Measurements from ENCODE around the gene KCNMA1.

Gene KCNMA1

DNA sequence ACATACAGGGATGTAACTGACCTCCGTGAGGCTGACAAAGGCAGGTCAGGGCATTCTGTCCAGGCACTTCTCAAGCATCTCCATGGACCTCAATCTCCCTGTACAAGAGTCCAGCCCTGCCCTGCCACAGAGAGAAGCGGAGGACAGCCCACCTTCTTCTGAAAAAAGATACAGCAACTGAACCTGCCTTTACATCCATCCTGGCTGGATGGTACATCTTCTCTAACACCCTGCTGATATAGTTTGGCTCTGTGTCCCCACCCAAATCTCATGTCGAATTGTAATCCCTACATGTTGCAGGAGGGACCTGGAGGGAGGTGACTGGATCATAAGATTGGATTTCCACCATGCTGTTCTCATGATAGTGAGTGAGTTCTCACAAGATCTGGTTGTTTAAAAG lies 40.5 kb upstream of the KCNMA1 start:
- Histone ChIP-seq H4K20me1 (ENCODE audit: low read depth, low read length) (no peaks in the 10 kb centered on the region), H3K27ac (ENCODE audit: low read depth, low read length) (no peak overlapping the region), H3K36me3 (ENCODE audit: low read length) (no peaks in the 10 kb centered on the region), H3K79me2 (ENCODE audit: insufficient read depth, low read length) (no peaks in the 10 kb centered on the region), H3K9me3 (ENCODE audit: insufficient read depth, low read length) (no peaks in the 10 kb centered on the region), H3F3A (ENCODE audit: insufficient read depth) (no peaks in the 10 kb centered on the region), H3K4me2 (ENCODE audit: low read depth, low read length, poor library complexity, severe bottlenecking) (no peak overlapping the region), H3K27me3 (ENCODE audit: low read length) (no peaks in the 10 kb centered on the region), H3K4me3 (ENCODE audit: insufficient read depth, low read length, poor library complexity, severe bottlenecking) (no peak overlapping the region), H3K9ac (ENCODE audit: low read length) (no peak overlapping the region), H3K9me2 (replicated peaks; ENCODE audit: insufficient read depth, low read length) (no peaks in the 10 kb centered on the region), H2AFZ (ENCODE audit: low read depth, low read length, severe bottlenecking) (no peak overlapping the region)
- TF ChIP-seq, protein P1, sequence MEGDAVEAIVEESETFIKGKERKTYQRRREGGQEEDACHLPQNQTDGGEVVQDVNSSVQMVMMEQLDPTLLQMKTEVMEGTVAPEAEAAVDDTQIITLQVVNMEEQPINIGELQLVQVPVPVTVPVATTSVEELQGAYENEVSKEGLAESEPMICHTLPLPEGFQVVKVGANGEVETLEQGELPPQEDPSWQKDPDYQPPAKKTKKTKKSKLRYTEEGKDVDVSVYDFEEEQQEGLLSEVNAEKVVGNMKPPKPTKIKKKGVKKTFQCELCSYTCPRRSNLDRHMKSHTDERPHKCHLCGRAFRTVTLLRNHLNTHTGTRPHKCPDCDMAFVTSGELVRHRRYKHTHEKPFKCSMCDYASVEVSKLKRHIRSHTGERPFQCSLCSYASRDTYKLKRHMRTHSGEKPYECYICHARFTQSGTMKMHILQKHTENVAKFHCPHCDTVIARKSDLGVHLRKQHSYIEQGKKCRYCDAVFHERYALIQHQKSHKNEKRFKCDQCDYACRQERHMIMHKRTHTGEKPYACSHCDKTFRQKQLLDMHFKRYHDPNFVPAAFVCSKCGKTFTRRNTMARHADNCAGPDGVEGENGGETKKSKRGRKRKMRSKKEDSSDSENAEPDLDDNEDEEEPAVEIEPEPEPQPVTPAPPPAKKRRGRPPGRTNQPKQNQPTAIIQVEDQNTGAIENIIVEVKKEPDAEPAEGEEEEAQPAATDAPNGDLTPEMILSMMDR (IDR thresholded peaks at IDR 0.05; ENCODE audit: insufficient read depth, low read length, poor library complexity, severe bottlenecking): no peak
- TF ChIP-seq EZH2phosphoT487 (conservative IDR thresholded peaks at IDR 0.05; ENCODE audit: low read length): no peak

DNA sequence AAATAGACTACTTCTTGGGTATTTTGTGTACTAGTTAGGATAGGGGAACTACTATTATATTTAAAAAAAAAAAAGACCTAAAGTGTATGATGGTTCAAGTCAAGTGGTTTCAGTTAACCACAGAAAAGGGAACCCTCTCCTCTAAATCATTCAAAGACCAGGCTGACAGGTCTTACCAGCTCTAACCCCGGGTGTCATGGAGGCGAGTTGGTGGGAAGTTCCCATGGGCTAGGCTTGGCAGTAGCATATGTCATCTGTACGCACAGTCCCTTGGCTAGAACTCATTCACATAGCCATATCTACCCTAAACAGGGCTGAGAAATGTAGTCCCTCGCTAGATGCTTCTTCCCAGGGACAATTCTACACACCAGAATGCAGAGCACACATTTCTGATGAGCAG lies 37.7 kb upstream of the KCNMA1 start:
- no peak overlapping the region for H2AFZ ChIP-seq (ENCODE audit: low read depth, low read length, severe bottlenecking)
- no peaks in the 10 kb centered on the region for H3F3A ChIP-seq (ENCODE audit: insufficient read depth)
- no peak overlapping the region for H3K4me2 ChIP-seq (ENCODE audit: low read depth, low read length, poor library complexity, severe bottlenecking)
- no peaks in the 10 kb centered on the region for H3K9me2 ChIP-seq (replicated peaks; ENCODE audit: insufficient read depth, low read length)
- H3K79me2 ChIP-seq (ENCODE audit: insufficient read depth, low read length): no peaks in the 10 kb centered on the region
- no peak for TF ChIP-seq EZH2phosphoT487 (conservative IDR thresholded peaks at IDR 0.05; ENCODE audit: low read length)
- TF ChIP-seq, protein P1 (IDR thresholded peaks at IDR 0.05; ENCODE audit: insufficient read depth, low read length, poor library complexity, severe bottlenecking): no peak
- no peaks in the 10 kb centered on the region for H3K9me3 ChIP-seq (ENCODE audit: insufficient read depth, low read length)
- H3K27me3 ChIP-seq (ENCODE audit: low read length): no peaks in the 10 kb centered on the region
- no peak overlapping the region for H3K27ac ChIP-seq (ENCODE audit: low read depth, low read length)
- no peak overlapping the region for H3K9ac ChIP-seq (ENCODE audit: low read length)
- no peak overlapping the region for H3K4me3 ChIP-seq (ENCODE audit: insufficient read depth, low read length, poor library complexity, severe bottlenecking)
- no peaks in the 10 kb centered on the region for H3K36me3 ChIP-seq (ENCODE audit: low read length)
- H4K20me1 ChIP-seq (ENCODE audit: low read depth, low read length): no peaks in the 10 kb centered on the region

DNA sequence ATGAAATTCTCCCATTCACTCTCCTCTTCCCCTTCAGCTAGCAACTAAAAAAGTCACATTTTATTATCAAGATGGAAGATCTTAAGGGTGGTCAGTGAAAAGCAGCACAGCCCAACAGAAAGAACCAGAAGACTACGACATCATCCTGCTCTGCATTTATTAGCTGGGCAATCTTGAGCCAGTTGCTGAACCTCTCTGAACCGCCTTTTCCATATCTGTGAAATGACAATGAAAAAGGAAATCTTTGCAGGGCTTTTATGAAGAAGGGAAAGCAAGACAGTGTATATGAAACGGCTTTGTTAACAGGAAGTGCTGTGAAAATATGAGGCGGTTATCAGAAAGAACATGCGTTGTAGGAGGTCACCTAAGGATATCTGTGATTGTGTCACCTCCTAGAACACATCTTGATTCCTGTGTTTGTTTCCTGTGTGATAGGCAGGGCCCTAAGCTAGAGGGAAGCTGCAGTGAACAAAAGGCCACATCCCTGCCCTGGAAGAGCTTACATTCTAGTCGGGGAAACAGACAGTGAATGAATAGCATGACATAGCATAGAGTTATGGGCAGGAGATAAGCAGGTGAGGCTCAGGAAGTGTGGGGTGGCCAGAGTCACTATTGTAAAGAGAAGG lies 36.0 kb upstream of the KCNMA1 start:
- Histone ChIP-seq H3K9me3 (ENCODE audit: insufficient read depth, low read length) (no peaks in the 10 kb centered on the region), H3K79me2 (ENCODE audit: insufficient read depth, low read length) (no peaks in the 10 kb centered on the region), H3K9me2 (replicated peaks; ENCODE audit: insufficient read depth, low read length) (no peaks in the 10 kb centered on the region), H3K27me3 (ENCODE audit: low read length) (no peaks in the 10 kb centered on the region), H3K27ac (ENCODE audit: low read depth, low read length) (no peak overlapping the region), H3K4me2 (ENCODE audit: low read depth, low read length, poor library complexity, severe bottlenecking) (no peak overlapping the region), H2AFZ (ENCODE audit: low read depth, low read length, severe bottlenecking) (no peak overlapping the region), H3F3A (ENCODE audit: insufficient read depth) (no peaks in the 10 kb centered on the region), H4K20me1 (ENCODE audit: low read depth, low read length) (no peaks in the 10 kb centered on the region), H3K9ac (ENCODE audit: low read length) (no peak overlapping the region), H3K4me3 (ENCODE audit: insufficient read depth, low read length, poor library complexity, severe bottlenecking) (no peak overlapping the region), H3K36me3 (ENCODE audit: low read length) (no peaks in the 10 kb centered on the region)
- no peak for TF ChIP-seq EZH2phosphoT487 (conservative IDR thresholded peaks at IDR 0.05; ENCODE audit: low read length)
- TF ChIP-seq, protein P1 (IDR thresholded peaks at IDR 0.05; ENCODE audit: insufficient read depth, low read length, poor library complexity, severe bottlenecking): no peak

All from SU-DHL-6 (cell line).